Glomerular visceral epithelial cell (primary cell): ENCODE results near the gene CD79B.

ENCODE experiments used
- DNase-seq: peaks from one replicate; pipeline ENCODE4 v3.0.0-alpha.2; 2016; ENCODE audit errors: extremely low spot score

CD79B gene

DNA sequence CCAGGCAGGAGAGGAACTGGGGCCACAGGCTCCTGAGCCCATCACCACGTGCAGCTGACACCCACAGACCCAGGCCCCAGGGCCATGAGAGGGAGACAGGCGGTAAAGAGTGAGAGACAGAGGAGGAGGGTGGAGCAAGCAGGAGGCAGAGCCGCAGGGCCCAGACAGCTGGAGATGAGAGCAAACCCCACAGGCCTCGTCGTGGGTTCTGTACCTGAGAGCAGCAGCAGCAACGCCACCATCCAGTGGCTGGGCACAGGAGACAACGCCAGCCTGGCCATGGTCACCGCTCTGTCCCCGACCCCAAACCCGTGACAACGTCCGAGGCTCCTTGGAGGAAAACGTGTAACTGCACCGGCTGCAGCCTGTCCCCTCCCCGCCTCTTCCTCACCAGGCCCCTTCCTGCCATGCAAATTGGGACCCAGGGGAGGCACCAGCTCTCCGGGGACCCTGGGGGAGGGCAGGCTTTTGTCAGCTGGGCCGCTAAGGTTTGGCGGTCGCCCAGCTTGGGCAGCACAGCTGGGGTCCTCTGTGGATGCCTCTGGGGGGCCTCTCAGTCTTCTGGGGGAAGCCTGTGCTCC, at the start of gene CD79B:
CD79B (minus strand) TSS at position 351 of the 581 bp plus-strand sequence; CDS start at position 281, 70 bp downstream.
- DNase-seq, result no peak

DNA sequence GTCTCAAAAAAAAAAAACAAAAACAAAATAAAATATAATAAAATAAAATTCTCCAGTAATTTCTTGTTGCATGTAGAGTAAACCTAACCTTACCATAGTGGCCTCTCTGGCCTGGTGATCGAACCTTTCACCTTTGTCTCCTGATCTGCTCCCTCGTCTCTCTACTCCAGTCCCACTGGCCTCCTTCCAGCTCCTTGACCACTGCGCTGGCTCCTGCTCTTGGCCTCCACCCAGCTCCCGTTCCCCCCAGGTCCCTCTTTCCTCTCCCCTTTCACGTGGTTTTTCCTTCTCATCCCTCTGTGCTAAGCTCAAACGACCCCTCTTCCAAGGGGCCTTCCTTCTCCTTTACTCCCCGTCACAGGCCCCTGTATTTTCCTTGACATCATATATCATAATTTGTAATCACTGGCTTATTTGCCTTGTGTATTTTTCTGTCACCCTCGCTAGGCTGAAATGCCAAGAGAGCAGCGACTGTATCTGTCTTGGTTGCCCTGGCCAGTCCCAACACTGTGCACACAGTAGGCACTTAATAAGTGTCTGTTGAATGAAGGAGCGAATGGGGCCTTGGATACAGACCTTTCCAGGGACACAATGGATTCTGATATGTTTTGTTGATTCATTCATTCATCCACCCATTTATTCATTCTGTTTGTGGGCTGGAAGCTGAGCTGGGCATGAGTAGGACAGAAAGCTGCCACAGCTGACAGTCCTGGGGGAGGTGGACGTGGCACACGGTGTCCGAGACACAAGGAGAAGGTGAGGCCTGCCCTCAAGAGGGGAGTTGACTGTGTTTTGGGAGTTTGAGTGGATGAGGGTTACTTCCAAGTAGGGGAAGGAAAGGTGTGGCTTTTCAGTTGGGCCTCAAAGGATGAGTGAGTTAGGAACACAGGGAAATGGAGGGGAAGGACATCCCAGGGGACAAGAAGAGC, 46.4 kb upstream of the CD79B start:
- no peak for DNase-seq

DNA sequence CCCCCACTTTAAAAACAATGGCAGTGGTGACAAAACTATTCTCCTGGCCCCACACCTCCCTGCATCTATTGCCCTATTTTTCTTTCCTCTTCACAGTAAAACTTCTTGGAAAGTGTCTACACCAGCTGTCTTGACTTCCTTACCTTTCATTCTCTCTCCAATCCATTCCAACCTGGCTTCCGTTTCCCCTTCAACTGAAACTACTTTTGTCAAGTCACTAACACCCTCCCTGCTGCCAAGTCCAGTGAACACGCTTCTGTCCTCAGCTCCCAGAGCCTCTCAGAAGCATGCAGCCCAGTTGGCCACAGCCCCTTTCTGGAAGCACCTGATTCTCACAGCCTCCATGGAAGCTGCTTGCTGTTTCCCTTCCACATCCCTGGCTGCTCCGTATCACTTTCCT, 44.6 kb upstream of the CD79B start:
- no peak for DNase-seq

DNA sequence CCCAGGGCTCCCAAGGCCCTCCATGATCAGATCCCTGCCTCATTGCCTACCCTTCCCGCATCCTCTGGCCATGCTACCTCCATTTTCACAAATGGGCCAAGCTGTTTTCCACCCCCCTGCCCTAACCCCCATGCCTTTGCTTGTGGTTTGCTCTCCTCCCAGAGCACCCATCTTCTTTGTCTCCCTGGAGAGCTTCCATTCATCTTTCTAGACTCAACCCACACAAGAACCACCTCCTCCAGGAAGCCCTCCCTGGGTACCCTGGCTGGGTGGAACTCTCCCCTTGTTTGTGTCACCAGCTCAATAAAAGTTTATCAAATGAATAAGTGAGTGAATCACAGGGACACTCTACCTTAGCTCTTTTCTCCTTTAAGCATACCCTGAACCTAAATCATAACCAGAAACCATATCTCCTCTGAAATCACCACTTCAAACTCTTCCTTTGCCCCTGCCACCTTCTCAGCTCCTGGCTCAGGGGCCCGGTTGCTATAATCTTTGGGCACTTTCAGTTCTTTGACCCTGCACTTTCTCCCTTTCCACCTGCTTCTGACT, 43.5 kb upstream of the CD79B start:
- DNase-seq, result no peak

GRCh38 chr17:63974594-63975192, 42.6 kb upstream of the CD79B start:
- peak; percentile 63 for DNase-seq

GRCh38 chr17:63973930-63974593, 41.9 kb upstream of the CD79B start:
- peak; percentile 58 for DNase-seq

- no peak for DNase-seq
Measured at GRCh38 chr17:63973247-63973646, 41.1 kb upstream of the CD79B start.

DNA sequence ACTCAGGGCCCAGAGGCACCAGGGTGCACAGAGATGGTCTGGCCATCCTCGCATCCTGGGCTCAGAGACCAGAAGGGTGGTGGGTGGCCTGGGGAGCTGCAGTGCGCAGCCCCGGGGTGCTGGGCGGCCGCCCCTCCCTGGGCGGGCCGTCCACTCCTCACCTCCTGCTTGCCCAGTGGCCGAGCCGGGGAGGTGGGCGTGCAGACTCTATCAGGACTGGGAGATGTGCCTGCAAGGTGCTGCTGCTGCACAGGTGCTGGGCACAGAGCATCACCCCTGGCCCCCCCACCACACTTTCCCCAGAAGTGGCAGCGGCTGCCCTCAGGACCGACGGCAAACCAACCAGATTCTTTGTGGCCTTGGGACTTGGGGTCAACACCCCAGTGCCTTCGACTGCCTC, 40.7 kb upstream of the CD79B start, which contains the start of gene SCN4A:
SCN4A (minus strand) TSS at position 123 of the 400 bp plus-strand sequence; CDS start at position 46, 77 bp downstream.
- no peak for DNase-seq

DNA sequence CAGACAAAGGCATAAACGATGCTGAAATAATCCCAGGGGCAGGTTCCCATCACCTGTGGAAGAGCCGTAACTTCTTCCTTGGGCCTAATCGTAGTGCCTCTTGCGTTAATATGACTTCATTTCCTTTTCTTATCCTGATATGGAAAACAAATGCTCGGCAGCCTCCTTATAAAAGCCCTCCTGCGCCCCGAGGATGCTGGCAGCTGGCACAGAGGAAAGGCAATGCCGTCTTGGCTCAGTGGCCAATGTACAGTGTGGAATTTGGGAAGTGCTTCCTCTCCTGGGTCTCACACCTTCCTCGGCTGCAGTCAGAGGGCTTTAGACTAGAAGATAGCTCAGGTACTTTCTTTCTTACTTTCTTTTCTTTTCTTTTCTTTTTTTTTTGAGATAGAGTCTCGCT, 37.1 kb upstream of the CD79B start:
- DNase-seq, result no peak

GRCh38 chr17:63967953-63968352, 35.8 kb upstream of the CD79B start:
- no peak for DNase-seq

- no peak for DNase-seq
Measured at GRCh38 chr17:63966646-63967264, 34.6 kb upstream of the CD79B start.

- no peak for DNase-seq
Measured at GRCh38 chr17:63963123-63963522, 31.0 kb upstream of the CD79B start.

DNA sequence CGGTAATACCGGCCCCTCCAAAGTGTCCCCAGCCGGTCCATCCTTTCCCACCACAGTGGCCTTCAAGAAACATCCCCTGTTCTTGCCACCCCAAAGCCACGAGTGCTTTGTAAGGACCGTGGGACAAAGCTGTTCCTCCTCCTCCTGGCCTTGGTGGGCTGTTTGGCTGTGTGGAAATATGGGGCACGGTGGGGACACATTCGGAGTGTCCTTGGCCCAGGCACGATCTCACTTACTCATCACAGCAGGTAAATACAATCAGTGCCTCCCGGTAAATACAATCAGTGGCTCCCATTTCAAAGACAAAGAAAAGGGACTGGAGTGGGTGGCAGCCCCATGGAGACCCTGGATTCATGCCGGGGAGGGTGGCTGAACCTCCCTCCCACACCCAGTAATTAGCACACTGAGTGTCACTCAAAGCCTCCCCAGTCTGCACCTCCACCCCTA, 30.2 kb upstream of the CD79B start:
- no peak for DNase-seq

DNA sequence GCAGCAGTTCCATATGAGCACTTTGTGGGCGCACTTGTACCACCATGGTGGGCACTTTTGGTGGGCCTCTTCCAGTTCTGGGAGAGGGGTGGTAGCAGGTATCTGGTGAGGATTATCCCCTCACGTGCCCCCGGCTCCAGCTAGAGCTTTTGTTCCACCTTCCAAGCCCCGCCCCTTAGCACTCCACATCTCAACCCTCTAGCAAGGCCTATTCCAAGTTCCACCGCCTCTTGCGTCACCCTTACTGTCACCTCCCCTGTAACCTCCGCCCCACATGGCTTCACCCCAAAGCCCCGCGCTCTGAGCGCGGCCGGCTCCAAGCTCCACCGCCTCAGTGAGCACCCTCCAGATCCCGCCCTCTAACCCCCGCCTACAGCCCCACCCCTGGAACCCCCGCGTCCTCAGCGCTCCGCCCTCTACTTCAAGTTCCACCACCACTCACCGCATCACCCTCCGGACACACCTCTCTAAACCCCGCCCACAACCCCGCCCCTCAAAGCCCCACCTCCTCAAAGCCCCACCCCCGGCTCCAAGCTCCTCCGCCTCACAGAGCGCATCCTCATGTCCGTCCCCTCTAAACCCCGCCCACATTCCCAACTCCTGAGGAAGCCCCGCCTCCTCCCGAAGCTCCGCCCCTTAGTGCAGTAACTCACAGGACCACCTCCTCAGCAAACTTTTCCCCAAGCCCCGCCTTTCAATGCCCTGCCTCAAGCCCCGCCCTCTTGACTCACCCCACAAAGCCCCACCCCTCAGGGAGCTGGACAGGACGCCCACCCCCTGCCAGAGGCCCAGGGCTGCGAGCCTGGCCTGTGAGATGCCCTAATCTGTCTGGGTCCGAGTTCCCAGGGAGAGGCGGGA, 29.5 kb upstream of the CD79B start:
- DNase-seq, result peak; percentile 37

DNA sequence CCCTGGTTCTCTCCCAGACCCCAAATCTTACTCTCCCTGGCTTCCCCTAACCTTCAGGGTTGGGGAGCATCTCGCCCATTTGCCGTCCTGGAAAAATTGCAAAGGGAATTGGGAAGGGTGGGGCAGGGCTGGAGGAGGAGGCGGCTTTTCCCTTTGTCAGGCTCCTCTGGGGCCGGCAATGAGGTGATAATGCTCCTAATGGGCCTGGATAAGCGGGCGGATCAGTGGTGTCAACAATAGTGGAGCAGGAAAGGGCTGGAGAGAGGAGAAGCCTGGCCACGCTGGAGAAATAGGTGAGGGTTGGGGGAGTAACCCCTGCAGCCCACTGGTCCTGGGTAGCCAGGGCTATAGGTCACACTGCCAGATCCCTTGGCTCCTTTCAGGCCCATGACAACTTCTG, 28.3 kb upstream of the CD79B start:
- no peak for DNase-seq

GRCh38 chr17:63960006-63960405, 27.9 kb upstream of the CD79B start:
- no peak for DNase-seq

GRCh38 chr17:63956296-63956920, 24.3 kb upstream of the CD79B start:
- DNase-seq, result no peak

DNA sequence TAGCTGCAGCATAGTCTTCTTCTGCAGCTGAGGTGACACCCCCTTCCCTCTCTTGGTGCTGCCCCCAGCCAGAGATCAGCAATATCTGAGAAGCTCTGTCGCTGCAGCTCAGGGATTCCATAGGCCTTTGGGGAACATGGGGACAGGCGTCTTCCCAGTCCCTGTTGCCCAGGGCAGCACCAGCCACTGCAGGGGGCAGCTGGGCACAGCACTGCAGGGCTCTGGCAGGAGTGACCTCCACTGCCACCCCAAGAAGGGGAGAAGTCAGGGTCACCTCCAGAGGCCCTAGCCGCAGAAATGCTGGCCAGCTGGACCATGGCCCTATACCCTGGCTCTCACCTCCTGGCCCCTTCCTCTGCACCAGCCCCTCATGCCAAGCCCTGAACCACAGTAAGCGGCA, 23.7 kb upstream of the CD79B start:
- no peak for DNase-seq

DNA sequence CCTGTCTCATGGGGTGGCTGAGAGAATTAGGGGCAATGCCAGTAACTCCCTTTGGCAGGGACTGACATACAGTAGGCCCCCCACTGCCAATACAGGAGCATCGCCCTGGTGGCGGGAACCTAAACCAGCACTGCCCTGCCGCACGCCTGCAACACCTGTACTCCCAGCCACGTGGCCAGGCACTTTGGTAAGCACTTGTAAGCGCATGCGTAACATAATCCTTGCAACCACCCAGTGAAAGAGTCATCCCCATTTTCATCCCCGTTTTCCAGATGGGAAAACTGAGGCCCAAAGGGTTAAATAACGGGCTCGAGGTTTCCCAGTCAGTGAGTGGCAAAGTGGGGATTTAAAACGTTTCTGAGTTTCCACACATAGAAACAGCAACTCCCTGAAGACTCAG, 23.1 kb upstream of the CD79B start:
- DNase-seq, result no peak
